AG09319 (cell line): ENCODE data around the gene COL8A2.

Experiments used
- DNase-seq: peaks from one replicate; pipeline ENCODE4 v3.0.0-alpha.2; 2010; ENCODE audit warnings: low read depth; ENCODE audit errors: extremely low read depth
- TF ChIP-seq, protein P1 (sequence below): IDR thresholded peaks from 2 replicates; pipeline ENCODE4 v1.5.1; 2011; ENCODE audit warnings: low read depth, mild to moderate bottlenecking, inconsistent platforms, low read length, moderate library complexity

COL8A2 gene

DNA sequence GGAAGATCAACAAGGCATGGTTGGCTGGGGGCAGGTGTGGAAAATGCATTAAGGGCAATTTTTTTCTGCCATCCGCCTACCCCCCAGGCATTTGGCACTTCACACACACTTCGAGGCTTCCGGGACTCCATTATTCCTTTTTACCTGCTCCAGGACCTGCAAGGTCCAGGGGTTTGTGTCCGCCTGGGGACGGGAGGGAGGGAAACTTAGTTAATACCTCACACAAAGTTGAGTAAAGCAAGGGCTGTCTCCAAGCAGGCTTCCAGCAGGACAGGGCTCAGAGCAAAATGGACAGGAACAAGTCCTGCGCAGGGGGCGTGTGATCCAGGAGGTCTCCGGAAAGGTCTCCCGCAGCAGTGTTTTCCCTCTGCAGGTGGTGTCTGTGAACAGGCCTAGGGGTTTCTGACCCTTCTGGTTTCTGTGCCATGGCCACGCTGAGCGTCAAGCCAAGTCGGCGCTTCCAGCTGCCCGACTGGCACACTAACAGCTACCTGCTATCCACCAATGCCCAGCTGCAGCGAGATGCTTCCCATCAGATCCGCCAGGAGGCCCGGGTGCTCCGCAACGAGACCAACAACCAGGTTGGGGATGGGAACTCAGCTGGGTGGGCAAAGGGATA is 40.4 kb downstream of the COL8A2 start:
- no peak for DNase-seq
- TF ChIP-seq, protein P1, sequence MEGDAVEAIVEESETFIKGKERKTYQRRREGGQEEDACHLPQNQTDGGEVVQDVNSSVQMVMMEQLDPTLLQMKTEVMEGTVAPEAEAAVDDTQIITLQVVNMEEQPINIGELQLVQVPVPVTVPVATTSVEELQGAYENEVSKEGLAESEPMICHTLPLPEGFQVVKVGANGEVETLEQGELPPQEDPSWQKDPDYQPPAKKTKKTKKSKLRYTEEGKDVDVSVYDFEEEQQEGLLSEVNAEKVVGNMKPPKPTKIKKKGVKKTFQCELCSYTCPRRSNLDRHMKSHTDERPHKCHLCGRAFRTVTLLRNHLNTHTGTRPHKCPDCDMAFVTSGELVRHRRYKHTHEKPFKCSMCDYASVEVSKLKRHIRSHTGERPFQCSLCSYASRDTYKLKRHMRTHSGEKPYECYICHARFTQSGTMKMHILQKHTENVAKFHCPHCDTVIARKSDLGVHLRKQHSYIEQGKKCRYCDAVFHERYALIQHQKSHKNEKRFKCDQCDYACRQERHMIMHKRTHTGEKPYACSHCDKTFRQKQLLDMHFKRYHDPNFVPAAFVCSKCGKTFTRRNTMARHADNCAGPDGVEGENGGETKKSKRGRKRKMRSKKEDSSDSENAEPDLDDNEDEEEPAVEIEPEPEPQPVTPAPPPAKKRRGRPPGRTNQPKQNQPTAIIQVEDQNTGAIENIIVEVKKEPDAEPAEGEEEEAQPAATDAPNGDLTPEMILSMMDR = no peak

- no peak for DNase-seq
These were observed 41.2 kb downstream of the COL8A2 start, which contains the start of gene TEKT2 for GRCh38 chr1:36083635-36084496. TEKT2 (plus strand) TSS chr1:36084094; CDS start chr1:36084922, 828 bp downstream.

DNA sequence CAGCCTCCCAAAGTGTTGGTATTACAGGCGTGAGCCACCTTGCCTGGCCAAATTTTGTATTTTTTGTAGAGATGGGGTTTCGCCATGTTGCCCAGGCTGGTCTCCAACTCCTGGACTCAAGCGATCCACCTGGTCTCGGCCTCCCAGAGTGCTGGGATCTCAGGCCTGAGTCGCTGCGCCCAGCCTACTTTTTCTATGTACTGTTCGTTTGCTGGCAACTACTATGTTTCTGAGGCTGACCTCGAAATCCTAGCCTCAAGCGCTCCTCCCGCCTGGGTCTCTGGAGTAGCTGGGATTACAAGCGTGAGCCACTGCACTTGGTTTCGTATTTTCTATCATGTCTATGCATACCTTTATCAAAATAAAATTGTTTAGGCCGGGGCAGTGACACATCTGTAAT is 41.8 kb downstream of the COL8A2 start:
- TF ChIP-seq, protein P1 = no peak
- DNase-seq = no peak

More at GRCh38 chr1:36083635-36084496, 41.2 kb downstream of the COL8A2 start, which contains the start of gene TEKT2:
- TF ChIP-seq, protein P1 = no peak; the same call in 1 of the 2 replicates

DNA sequence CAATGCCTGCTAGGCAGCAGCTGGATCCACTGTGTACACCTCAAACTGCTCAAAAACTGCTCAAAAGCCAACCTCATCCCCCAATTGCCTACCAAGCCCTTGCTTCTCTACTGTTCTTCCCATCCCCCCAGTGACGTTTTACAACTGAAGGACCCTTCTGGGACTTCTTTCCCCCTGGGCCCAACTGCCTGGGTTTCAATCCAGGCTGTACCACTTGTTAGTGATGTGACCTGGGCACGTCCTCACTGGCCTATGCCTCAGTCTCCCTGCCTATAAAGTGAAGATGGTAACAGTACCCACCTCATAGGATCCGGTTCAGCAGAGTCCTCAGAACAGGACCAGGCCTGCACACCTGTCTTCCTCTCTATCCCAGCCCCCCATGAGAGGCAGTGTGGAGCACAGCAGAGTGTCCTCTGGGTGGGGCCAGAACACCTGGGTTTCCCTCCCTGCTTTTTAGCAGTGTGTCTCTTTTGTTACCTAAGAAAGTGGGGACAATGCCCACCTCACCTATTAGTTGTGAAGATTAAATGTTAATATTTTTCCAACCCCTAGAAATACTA is 43.0 kb downstream of the COL8A2 start:
- no peak for DNase-seq
- TF ChIP-seq, protein P1 = no peak

DNA sequence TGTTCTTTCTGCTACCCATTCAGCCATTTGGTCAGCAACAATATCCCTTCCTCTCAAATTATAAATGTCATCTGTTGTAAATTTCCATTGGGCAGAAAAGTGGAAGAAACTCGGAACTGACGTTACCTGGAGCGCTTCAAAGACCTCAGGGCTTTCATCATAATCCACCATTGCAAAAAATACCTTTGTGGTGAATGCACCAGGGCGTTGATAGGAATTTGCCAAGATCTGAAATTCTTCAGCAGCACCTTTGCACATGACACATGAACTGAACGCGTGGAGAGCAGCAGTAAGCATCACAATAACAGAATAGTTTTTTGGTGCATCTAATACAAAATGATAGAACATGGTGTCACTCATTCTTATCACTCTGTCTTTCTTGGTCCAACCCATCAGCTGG is 44.2 kb downstream of the COL8A2 start:
- no peak for DNase-seq
- TF ChIP-seq, protein P1 = no peak

- TF ChIP-seq, protein P1 = no peak
- no peak for DNase-seq
These were observed 44.8 kb downstream of the COL8A2 start for GRCh38 chr1:36080236-36080635.
